HepG2 (cell line): ENCODE data around the gene SMIM36. TPM values are rescaled to one million over a fixed set of nuclear protein-coding genes. Genes with fewer than 3 reads are reported as not detected.

ENCODE experiments used
- ATAD3A ChIP-seq: sonication (generic); formaldehyde crosslinking; IDR thresholded peaks from 2 replicates; pipeline ENCODE4 v1.4.0; 2020; ENCODE audit warnings: missing genetic modification reagents
- HMG20B ChIP-seq: conservative IDR thresholded peaks from 2 replicates; pipeline ENCODE4 v1.6.1; 2016; ENCODE audit warnings: missing genetic modification reagents, missing compliant biosample characterization
- MEIS2 ChIP-seq: sonication (generic); formaldehyde crosslinking; IDR thresholded peaks from 2 replicates; pipeline ENCODE4 v1.9.0; 2021; ENCODE audit warnings: mild to moderate bottlenecking, missing genetic modification reagents
- NFAT5 ChIP-seq: sonication (generic); formaldehyde crosslinking; IDR thresholded peaks from 2 replicates; pipeline ENCODE4 v1.4.0; 2020; ENCODE audit warnings: missing genetic modification reagents
- RFX5 ChIP-seq: IDR thresholded peaks from 2 replicates; pipeline ENCODE4 v1.6.1; 2011; ENCODE audit warnings: low read depth, low read length, improper control_type of control experiment
- SMARCE1 ChIP-seq: fragments of 450-650 bp; IDR thresholded peaks from 2 replicates; pipeline ENCODE4 v1.6.1; 2017; ENCODE audit warnings: borderline replicate concordance
- ZBTB46 ChIP-seq: sonication (generic); formaldehyde crosslinking; IDR thresholded peaks from 2 replicates; pipeline ENCODE4 v1.4.0; 2020; ENCODE audit warnings: mild to moderate bottlenecking, missing genetic modification reagents, borderline replicate concordance
- ZC3H4 ChIP-seq: sonication (generic); formaldehyde crosslinking; IDR thresholded peaks from 2 replicates; pipeline ENCODE4 v1.4.0; 2020; ENCODE audit warnings: missing genetic modification reagents, borderline replicate concordance
- ZGPAT ChIP-seq: IDR thresholded peaks from 2 replicates; pipeline ENCODE4 v1.6.1; 2016; ENCODE audit warnings: mild to moderate bottlenecking
- ZNF883 ChIP-seq: sonication (generic); formaldehyde crosslinking; IDR thresholded peaks from 2 replicates; pipeline ENCODE4 v1.5.1; 2020; ENCODE audit warnings: mild to moderate bottlenecking, missing genetic modification reagents; ENCODE audit errors: not compliant biosample characterization
- polyA plus RNA-seq, 8 experiments: library from polyadenylated mRNA; depleted of rRNA in 3 of 8; stranded (reverse) in 7 of 8; unstranded in 1 of 8; fragments of >200 nt; fragmentation: Illumina TruSeq in 4 of 8; extraction: Trizol in 4 of 8; gene quantifications; 2 replicates each; pipeline versions ENCODE4 v1.2.1 to v1.2.3, GENCODE V29; 2011 to 2016; ENCODE audit warnings: low read depth in 4 of 8, missing spikeins in 1 of 8, mixed read lengths in 1 of 8; ENCODE audit not compliant: insufficient read depth in 1 of 8
- total RNA-seq, 5 experiments: library from RNA; depleted of rRNA; stranded (reverse); fragments of >200 nt; fragmentation: Illumina TruSeq; extraction: Trizol; gene quantifications; 2 replicates each; pipeline ENCODE4 v1.2.3, GENCODE V29; 2016; ENCODE audit warnings: low read depth in 1 of 5
- TF ChIP-seq, protein P1 (sequence below), 2 experiments: sonication (generic) in 1 of 2; formaldehyde crosslinking in 1 of 2; IDR thresholded peaks; 2 replicates each; pipeline versions ENCODE4 v1.5.1 to v1.6.1; 2011 to 2020; ENCODE audit warnings: borderline replicate concordance in 1 of 2, low read depth in 1 of 2, low read length in 1 of 2, mild to moderate bottlenecking in 1 of 2, missing genetic modification reagents in 1 of 2, moderate library complexity in 1 of 2
- TF ChIP-seq, protein P2 (sequence below): sonication (generic); formaldehyde crosslinking; IDR thresholded peaks from 2 replicates; pipeline ENCODE4 v1.5.0; 2020; ENCODE audit warnings: mild to moderate bottlenecking, missing genetic modification reagents

SMIM36 gene
- total and polyA plus RNA-seq, 2 of the 13 experiments (the other 11 are each of a cell fraction or from before 2014, with no cell fraction given): not detected

GRCh38 chr17:55446581-55447205 lies 64.6 kb downstream of the SMIM36 start (continued):
- peak; percentile 84 for TF ChIP-seq NFAT5
- no peak for TF ChIP-seq ATAD3A (CRISPR knock-in tag)
- TF ChIP-seq ZBTB46 (CRISPR knock-in tag): no peak
- TF ChIP-seq RFX5: no peak
- TF ChIP-seq, protein P1, sequence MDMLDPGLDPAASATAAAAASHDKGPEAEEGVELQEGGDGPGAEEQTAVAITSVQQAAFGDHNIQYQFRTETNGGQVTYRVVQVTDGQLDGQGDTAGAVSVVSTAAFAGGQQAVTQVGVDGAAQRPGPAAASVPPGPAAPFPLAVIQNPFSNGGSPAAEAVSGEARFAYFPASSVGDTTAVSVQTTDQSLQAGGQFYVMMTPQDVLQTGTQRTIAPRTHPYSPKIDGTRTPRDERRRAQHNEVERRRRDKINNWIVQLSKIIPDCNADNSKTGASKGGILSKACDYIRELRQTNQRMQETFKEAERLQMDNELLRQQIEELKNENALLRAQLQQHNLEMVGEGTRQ (IDR thresholded peaks at IDR 0.05; ENCODE audit: low read depth, low read length): no peak
- TF ChIP-seq, protein P1 (CRISPR knock-in tag; IDR thresholded peaks at IDR 0.05; ENCODE audit: borderline replicate concordance): peak; percentile 94; the same call in 1 of the 2 replicates
- no peak for TF ChIP-seq ZNF883 (CRISPR knock-in tag)
- peak; percentile 89 for TF ChIP-seq ZGPAT (CRISPR knock-in tag)
- peak; percentile 96 for TF ChIP-seq MEIS2 (CRISPR knock-in tag)
- peak; percentile 59; the same call in 1 of the 2 replicates for TF ChIP-seq HMG20B (CRISPR knock-in tag)
- TF ChIP-seq, protein P2, sequence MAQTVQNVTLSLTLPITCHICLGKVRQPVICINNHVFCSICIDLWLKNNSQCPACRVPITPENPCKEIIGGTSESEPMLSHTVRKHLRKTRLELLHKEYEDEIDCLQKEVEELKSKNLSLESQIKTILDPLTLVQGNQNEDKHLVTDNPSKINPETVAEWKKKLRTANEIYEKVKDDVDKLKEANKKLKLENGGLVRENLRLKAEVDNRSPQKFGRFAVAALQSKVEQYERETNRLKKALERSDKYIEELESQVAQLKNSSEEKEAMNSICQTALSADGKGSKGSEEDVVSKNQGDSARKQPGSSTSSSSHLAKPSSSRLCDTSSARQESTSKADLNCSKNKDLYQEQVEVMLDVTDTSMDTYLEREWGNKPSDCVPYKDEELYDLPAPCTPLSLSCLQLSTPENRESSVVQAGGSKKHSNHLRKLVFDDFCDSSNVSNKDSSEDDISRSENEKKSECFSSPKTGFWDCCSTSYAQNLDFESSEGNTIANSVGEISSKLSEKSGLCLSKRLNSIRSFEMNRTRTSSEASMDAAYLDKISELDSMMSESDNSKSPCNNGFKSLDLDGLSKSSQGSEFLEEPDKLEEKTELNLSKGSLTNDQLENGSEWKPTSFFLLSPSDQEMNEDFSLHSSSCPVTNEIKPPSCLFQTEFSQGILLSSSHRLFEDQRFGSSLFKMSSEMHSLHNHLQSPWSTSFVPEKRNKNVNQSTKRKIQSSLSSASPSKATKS: 0 out of 2 replicates have a peak, but pooled peaks have one; percentile 38
- no peak for TF ChIP-seq ZC3H4 (CRISPR knock-in tag)
- TF ChIP-seq SMARCE1: no peak
